ENCODE data around the gene TRIM24.
A peak's percentile ranks its signal among the peaks of the same experiment; 100 is the strongest.
"Not testable (repeated sequence)": the region's sequence is repeated elsewhere in the genome, so short reads cannot be mapped to it uniquely, and the experiment has no call there.

The TRIM24 gene

DNA sequence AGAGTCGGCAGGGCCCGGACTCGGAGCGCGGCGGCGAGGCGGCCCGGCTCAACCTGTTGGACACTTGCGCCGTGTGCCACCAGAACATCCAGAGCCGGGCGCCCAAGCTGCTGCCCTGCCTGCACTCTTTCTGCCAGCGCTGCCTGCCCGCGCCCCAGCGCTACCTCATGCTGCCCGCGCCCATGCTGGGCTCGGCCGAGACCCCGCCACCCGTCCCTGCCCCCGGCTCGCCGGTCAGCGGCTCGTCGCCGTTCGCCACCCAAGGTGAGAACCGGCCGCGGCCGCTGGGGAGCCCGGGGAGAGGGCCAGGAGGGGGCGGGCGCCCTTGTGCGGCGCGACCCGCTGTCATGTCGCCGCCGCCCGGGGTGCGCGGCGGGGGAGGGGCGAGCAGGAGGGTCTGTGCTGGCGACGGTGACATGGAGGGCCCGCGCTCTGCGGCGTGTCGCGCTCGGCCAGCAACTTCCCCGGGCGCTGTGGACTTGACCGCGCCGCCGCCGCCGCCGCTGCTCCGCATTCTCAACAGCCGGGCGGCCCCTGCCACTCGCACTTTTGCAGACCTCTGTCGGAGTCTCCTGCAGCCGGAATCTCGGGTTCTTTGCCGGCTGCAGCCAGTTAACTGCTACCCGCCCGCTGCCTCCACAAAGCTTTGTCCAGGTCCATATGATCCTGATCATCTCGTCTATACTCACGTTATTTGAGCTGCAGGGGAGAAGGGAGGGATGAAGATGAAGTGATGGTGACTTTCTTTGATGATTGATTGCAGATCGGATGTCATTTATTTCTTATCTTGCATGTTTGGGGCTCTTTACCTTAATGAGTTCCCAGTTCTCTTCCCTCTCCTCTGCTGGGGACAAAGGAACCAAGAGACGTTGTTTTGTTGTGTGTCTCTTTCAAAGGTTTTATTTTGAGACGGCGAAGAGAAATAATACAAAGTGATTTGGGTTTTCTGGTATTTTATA is 869 bp downstream of the TRIM24 start:
- peak; percentile 69 for DNase-seq

DNA sequence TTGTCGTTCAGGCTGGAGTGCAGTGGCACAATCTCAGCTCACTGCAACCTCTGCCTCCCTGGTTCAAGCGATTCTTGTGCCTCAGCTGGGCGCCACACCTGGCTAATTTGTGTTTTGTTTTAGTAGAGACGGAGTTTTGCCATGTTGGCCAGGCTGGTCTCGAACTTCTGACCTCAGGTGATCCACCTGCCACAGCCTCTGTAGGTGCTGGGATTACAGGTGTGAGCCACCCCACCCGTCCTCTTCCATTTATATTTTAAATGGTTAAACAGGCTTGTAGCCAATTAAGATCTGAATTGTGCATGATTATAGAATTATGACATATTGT is 3.2 kb downstream of the TRIM24 start:
- DNase-seq: not testable (repeated sequence)

DNA sequence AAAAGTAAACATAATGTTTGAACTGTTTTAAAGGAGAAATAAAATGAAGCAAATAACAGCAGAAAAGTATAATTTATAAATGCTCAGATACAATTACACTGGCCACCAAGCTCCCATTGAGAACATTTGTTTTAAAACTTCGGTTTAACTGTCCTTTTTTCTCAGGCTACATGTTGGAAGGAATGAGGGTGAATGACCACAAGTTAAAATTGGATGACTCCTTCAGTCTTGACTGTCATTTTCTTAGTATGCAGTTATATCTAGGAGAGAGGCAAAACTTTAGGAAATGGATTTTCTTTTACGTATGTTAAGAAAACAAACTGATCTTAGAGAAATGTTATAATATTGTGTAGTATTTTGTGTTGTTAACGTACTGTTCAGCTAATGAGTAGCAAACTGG is 5.0 kb downstream of the TRIM24 start:
- no peak for DNase-seq

DNA sequence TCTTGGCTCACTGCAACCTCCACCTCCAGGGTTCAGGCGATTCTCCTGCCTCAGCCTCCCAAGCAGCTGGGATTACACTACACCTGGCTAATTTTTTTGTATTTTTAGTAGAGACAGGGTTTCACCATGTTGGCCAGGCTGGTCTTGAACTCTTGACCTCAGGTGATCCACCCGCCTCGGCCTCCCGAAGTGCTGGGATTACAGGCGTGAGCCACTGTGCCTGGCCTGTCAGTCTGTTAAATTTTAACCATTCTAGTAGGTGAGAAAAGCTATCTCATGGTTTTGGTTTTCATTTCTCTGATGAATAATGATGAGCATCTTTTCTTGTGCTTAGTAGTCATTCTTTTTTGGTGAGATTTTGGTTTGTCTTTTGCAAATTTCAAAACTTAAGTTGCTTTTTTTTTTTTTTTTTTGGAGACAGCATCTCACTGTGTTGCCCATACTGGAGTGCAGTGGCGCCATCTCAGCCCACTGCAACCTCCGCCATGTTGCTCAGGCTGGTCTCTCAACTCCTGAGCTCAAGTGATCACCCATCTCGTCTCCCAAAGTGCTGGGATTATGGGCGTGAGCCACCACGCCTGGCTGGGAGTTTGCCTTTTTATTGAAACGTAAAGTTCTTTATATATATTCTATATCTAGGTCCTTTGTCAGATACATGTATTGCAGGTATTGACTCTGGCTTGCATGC is 6.2 kb downstream of the TRIM24 start:
- DNase-seq: not testable (repeated sequence)

DNA sequence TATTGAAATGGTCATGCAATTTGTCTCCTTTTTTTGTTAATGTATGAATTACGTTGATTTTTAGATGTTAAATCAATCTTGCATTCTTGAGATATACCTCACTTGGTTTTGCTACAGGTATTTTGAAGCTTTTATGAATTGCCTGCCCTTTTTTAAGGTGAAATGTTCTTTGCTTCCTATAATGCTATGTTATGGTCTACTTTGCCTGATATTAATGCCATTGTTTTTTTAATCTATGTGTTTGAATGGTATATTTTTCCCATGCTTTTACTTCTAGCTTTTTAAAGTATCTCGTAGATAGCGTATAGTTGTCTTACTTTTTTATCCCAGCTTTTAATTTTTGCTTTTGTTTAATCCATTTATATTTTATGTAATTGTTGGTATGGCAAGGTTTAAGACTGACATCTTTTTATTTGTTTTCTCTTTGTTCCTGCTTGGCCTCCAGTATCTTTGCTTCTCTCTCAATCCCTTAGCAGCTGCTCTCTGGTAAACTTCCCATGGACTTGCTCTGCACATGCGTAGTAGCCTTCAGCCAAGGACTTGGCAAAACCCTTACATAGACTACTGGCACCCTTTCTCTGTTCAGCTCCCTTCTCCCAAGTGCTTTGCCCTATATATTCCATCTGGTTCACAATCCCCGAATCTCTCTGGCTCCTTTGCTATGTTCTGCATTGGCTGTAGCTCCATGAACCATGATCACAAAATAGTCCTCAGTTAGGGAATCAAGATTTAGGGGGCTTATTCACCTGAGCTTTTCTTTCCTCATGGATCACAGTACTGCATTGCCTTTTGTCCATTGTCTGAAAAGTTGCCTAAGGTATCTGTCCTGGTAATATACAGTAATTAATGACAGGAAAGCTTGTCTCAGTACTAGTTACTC is 8.4 kb downstream of the TRIM24 start:
- no peak for DNase-seq

DNA sequence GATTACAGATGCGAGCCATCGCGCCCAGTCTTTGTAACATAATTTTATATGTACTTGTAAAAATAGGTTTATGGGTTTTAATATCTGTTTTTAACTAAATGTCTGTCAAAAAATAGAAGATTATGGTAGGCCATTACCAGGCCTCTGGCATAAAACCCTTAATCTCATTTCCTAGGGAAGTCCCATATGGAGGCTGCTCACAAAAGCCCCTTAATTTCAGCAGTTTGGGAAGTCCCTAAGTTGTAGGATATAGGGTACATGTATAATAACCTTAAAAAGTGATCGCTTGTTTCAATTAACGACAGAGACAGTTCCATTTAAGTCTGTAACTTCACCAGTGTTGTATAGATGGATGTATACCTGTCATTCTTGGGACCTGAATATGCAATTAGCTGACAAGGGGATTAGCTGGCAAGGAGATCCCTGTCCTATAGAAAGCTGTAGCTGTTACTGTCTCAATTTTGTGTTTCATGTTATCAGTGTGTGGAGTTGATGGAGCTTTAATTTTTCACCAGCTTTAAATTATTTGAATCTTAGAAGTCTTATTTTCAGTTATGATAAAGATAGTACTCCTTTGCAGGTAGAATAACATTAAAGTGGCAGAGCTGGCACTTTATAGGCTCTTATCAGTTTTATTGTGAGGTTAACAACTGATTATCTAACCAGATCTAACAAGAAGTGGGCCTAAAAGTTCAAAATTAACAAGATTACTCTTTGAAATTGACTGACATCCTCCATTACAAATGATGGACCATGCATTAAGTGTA is 10.5 kb downstream of the TRIM24 start:
- DNase-seq: no peak

DNA sequence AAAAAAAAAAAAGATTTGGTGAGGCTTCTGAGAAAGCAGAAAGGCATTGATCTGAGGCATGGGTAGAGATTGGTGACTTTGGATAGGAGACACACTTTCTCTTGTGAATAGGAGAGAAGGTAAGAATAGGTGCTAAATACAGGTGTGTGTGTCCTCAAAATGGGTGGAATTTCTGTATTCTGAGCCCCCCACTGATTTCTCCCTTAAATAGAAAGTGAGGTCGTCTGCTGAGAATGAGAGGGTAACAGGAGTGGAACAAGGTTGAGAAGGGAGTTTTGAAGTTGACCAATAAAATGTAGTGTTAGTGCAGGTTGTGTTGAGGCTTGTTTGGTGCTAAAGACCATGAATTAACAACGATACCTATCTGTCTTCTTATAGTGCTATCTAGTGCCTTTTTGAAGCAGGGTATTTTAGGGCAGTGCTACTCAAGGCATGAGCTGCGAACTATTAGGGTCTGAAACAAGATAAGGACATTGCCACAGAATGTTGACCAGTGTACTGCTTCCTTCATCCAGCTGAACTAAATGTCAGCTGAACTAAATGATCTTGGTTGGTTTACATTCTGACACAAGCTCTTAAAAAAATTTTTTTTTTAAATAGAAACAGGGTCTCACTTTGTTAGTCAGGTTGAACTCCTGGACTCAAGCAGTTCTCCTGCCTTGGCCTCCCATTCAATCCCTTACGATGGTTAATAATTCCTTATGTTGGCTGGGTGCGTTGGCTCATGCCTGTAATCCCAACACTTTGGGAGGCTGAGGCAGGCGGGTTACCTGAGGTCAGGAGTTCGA is 12.4 kb downstream of the TRIM24 start:
- DNase-seq: no peak

DNA sequence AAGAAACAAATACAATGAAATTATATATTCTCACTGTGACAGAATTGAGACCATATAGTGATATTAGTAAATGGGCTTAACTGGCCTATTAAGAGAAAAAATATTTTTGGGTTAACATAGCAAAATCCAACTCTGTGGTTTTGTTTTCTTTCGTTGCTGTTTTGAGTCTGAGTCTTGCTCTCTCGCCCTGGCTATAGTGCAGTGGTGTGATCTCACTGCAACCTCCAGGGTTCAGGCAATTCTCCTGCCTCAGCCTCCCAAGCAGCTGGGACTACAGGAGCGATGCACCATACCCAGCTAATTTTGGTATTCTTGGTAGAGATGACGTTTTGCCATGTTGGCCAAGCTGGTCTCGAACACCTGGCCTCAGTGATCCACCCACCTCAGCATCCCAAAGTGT is 15.3 kb downstream of the TRIM24 start:
- no peak for DNase-seq

DNA sequence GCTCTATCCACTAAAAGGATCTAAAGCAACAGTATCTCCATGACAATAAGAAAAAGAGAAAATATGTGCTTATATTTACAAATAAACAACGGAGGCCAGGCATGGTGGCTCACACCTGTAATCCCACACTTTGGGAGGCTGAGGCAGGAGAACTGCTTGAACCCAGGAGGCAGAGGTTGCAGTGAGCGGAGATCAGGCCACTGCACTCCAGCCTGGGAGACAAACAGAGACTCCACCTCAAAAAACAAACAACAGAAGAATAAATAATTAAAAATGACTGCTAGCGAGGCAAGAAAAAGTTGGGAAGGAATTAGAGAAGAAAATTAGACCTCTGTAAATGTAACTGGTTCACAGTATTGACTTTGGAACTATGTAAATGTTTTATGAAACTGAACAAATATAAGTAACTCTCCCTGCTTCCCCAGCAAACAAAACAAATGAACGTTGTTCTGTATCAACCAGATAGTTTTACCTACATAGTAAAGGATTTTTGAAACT is 17.1 kb downstream of the TRIM24 start:
- no peak for DNase-seq

DNA sequence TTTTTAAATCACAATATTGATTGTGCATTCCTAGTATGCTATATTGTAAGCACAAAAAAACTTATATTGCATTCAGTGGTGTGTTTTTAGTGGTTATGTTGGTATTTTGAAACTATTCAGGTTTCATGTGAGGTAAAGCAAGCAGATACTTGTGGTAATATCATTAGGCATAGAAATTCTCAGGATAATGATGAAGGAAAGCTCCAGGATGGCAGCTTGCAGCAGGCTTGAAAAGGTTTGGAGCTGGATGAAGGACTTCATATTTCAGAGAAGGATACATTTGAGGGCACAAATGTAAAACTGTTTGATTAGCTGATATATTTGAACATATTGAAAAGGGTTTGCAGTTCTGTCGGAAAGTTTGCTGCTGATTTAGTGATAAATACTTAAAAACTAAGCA is 17.5 kb downstream of the TRIM24 start:
- DNase-seq: no peak

DNA sequence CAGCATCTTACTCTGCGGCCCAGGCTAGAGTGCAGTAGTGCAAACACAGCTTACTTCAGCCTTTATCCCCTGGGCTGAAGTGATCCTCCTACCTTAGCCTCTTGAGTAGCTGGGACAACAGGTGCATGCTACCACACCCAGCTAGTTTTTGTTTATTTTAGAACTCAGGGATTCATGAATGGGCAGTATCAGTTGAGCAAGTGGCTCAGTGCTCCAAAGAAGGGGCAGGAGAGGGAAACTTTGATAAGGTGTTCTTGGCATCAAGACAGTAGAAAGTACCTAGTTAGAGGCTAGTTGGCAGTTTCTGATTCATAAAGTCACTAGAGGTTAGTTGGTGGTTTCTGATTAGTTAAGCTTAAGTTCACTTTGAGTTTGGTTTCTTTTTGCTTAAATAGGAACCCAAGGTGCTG is 18.4 kb downstream of the TRIM24 start:
- DNase-seq: peak; percentile 12

DNA sequence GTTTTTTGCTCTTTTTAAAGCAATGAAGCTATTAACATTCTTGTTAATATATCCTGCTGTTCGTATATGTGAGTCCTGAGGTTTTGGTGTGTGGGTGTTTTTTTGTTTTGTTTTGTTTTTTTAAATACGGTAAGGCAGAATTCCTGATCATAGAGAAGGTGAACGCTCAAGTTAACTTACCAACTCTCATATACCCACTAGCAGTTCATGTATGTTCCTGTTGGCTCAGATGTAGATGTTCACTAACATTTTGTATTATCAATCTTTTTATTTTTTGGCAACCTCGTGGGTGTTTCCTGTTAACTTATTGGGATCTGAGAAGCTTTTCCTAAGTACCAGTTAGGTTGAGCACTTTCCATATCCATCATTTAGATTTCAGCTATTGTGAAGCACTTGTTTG is 20.5 kb downstream of the TRIM24 start:
- no peak for DNase-seq

DNA sequence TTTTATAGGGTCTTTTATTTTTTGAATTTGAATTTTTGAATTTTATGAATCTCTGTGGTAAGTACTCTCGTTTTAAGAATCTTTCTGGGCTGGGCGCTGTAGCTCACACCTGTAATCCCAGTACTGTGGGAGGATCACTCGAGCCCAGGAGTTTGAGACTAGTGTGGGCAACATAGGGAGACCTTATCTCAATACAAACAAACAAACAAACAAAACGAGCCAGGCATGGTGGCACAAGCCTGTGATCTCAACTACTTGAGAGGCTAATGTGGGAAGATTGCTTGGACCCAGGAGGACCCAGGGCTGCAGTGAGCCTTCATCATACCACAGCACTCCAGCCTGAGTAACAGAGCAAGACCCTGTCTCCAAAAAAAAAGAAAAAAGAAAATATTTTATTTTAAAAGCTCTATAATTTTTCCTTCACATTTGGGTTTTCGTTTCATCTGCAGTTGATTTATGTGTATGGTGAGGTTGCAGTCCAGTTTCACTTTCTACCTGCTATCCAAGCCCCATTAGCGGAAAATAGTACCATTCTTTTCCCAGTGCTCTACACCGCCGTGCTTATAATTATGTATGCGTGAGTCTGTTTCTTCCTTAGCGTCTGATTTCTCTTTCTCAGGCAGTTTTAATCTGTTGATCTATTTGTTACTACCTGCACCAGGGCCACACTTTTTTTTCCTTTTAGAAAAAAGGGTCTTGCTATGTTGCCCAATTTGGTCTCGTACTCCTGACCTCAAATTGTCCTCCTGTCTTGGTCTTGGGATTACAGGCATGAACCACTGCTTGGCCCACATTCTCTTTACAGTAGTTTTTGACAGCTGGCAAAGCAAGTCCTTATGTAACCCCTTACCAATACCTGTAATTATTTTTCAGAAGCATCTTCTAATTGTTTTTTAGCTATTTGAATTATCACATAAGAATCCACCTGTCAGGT is 21.7 kb downstream of the TRIM24 start:
- DNase-seq: no peak

DNA sequence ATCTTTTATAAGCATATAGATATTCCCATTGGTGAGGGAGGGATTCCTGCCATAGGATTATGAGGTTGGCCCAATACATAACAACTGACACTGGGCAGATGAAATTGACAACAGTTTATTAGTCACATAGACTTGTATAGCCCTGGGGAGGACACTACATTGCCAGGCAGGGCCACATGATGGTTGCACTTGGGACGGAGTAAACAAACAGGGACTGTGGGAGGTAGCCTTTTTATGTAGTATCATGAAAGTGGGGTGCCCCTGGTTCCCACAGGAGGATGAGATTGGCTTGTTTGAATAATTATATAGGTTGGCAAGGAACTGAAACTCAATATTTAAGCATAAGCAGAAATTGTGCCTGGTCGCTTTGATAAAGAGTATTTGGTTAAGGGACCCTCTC is 23.5 kb downstream of the TRIM24 start:
- DNase-seq: no peak

DNA sequence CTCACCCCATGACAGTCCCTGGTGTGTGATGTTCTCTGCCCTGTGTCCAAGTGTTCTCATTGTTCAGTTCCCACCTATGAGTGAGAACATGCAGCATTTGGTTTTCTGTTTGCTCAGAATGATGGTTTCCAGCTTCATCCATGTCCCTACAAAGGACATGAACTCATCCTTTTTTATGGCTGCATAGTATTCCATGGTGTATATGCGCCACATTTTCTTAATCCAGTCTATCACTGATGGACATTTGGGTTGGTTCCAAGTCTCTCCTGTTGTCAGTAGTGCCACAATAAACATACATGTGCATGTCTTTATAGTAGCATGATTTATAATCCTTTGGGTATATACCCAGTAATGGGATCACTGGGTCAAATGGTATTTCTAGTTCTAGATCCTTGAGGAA is 25.4 kb downstream of the TRIM24 start:
- DNase-seq: not testable (repeated sequence)

DNA sequence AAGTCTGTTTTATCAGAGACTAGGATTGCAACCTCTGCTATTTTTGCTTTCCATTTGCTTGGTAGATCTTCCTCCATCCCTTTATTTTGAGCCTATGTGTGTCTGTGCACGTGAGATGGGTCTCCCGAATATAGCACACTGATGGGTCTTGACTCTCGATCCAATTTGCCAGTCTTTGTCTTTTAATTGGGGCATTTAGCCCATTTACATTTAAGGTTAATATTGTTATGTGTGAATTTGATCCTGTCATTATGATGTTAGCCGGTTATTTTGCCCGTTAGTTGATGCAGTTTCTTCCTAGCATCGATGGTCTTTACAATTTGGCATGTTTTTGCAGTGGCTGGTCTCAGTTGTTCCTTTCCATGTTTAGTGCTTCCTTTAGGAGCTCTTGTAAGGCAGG is 29.1 kb downstream of the TRIM24 start:
- DNase-seq: not testable (repeated sequence)

DNA sequence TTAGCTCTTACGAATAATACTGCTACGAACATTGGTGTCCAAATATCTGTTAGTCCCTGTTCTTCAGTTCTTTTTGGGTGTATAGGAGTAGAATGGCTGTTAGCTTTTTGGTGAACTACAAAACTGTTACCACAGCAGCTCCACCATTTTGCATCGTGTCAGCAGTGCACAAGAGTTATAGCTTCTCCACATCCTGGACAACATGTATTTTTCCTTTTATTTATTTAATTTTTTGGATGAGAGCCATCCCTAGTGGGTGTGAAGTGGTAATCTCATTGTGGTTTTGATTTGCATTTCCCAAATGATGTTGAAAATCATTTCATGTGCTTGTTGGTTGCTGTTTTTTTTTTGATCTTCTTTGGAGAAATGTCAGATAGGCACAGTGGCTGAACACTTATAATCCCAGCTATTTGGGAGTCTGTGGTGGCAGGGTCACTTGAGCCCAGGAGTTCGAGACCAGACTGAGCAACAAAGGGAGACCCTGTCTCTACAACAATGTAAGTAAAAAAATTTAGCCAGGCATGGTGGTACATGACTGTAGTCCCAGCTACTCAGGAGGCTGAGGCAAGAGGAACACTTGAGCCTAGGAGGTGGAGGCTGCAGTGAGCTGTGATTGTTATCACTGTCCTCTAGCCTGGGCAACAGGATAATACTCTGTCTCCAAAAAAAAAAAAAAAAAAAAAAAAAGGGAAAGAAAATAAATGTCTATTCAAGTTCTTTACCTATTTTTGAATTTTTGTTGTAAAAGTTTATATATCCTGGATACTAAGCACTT is 31.7 kb downstream of the TRIM24 start:
- no peak for DNase-seq

DNA sequence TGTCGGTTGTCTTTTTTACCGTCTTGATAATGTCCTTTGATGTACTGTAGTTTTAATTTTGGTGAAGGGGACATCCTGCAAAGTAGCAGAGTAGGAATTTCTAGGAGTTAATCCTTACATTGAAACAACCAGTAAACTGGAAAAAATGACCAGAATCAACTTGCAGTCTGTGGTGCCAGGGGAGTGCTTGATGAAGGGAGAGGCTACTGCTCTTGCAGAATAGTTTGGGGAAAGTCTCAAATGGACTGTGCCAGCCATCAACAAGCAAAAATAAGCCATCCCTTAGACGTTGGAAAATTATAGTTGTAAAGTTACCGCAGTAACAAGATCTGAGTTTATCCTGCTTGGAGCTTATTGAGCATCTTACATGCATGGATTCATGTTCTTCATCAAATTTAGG is 32.4 kb downstream of the TRIM24 start:
- no peak for DNase-seq

DNA sequence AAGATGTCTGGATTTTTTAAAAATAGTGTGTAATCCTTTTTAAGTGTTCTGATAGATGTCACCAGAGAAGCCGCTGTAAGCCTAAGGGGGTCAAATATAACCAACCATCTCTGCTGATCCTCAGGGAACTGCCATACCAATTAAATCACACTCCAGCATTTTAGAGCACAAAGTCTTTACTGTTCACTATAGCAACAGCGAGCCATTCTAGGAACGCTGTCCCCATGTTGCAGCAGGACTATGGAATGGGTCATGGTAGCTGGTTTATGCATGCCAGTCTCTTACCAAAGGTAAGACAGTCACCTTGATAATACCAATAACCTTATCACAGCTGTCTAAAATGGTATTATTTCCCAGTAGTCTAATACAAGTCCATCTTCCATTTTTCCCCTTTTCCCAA is 33.5 kb downstream of the TRIM24 start:
- DNase-seq: no peak

DNA sequence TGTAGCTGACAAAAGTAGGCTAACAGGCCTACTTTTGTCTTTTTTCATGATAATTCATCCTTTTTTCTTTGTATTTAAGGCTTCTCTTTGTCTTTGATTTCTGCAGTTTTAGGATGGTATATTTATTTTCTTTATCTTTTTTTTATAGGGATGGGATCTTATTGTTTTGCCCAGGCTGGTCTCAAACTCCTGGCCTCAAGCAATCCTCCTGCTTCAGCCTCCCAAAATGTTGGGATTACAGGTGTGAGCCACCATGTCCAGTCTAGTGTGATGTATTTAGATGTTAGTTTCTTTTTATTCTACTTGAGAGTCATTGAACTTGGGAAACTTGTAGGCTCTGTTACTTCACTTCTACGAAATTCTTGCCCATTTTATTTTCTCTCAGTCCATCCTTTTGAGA is 35.4 kb downstream of the TRIM24 start:
- no peak for DNase-seq
